ENCODE measurements around the gene HSD3B7.
A peak's percentile ranks its signal among the peaks of the same experiment; 100 is the strongest.

Gene HSD3B7

GRCh38 chr16:30957456-30958174 lies 27.4 kb upstream of the HSD3B7 start, which contains the start of gene SETD1A:
TSS of gene SETD1A (plus strand) at chr16:30957754. CDS start at chr16:30958732, 978 bp downstream.
- DNase-seq: peak; percentile 33

- DNase-seq: no peak
Observed at GRCh38 chr16:30958175-30959079, 26.6 kb upstream of the HSD3B7 start.

- DNase-seq: no peak
Observed at GRCh38 chr16:30961384-30961783, 23.6 kb upstream of the HSD3B7 start.

- DNase-seq: no peak
Observed at GRCh38 chr16:30963925-30964511, 21.0 kb upstream of the HSD3B7 start.

- DNase-seq: no peak
Observed at GRCh38 chr16:30964574-30965226, 20.3 kb upstream of the HSD3B7 start.

GRCh38 chr16:30965436-30965835 lies 19.6 kb upstream of the HSD3B7 start:
- no peak for DNase-seq

GRCh38 chr16:30966033-30966619 lies 18.9 kb upstream of the HSD3B7 start:
- DNase-seq: no peak

GRCh38 chr16:30967795-30968194 lies 17.2 kb upstream of the HSD3B7 start:
- DNase-seq: no peak

- no peak for DNase-seq
Observed at GRCh38 chr16:30969246-30969842, 15.7 kb upstream of the HSD3B7 start.

- no peak for DNase-seq
Observed at GRCh38 chr16:30971298-30971697, 13.7 kb upstream of the HSD3B7 start.

- DNase-seq: no peak
Observed at GRCh38 chr16:30972872-30973271, 12.1 kb upstream of the HSD3B7 start.

GRCh38 chr16:30974348-30974747 lies 10.7 kb upstream of the HSD3B7 start:
- DNase-seq: no peak

- DNase-seq: no peak
Observed at GRCh38 chr16:30976486-30976885, 8.5 kb upstream of the HSD3B7 start.

- DNase-seq: no peak
Observed at GRCh38 chr16:30977502-30977901, 7.5 kb upstream of the HSD3B7 start.

GRCh38 chr16:30979170-30980022 lies 5.6 kb upstream of the HSD3B7 start:
- DNase-seq: no peak

- no peak for DNase-seq
Observed at GRCh38 chr16:30980023-30980371, 5.0 kb upstream of the HSD3B7 start.

- no peak for DNase-seq
Observed at GRCh38 chr16:30980434-30980833, 4.6 kb upstream of the HSD3B7 start.

- DNase-seq: no peak
Observed at GRCh38 chr16:30980959-30981358, 4.0 kb upstream of the HSD3B7 start.

- no peak for DNase-seq
Observed at GRCh38 chr16:30982548-30983288, 2.3 kb upstream of the HSD3B7 start.

GRCh38 chr16:30983289-30983889 lies 1.6 kb upstream of the HSD3B7 start:
- no peak for DNase-seq

Measured in NCI-H2081 treated with DMSO at 0.1 percent for 48 hours (cell line).